GM12878 (cell line): Measurements from ENCODE around the gene STX10. TPM values are rescaled to one million over a fixed set of nuclear protein-coding genes. Genes with fewer than 3 reads are reported as not detected.
A peak's percentile ranks its signal among the peaks of the same experiment; 100 is the strongest.

Experiments used
- ASH2L ChIP-seq: fragments of 300-600, 200-600 bp; sonication (generic); IDR thresholded peaks from 2 replicates; pipeline ENCODE4 v1.6.1; 2017; ENCODE audit warnings: low read depth, mild to moderate bottlenecking, borderline replicate concordance
- CBX3 ChIP-seq: fragments of 200-600 bp; sonication (generic); IDR thresholded peaks from 2 replicates; pipeline ENCODE4 v1.6.1; 2016; ENCODE audit warnings: low read depth, borderline replicate concordance
- EED ChIP-seq: sonication (generic); IDR thresholded peaks from 2 replicates; pipeline ENCODE4 v1.6.1; 2016; ENCODE audit warnings: antibody characterized with exemption, low read depth
- EP300 ChIP-seq, 2 experiments: fragments of 150-350 bp in 1 of 2; IDR thresholded peaks; 2 replicates each; pipeline ENCODE4 v1.6.1; 2011 to 2012; ENCODE audit warnings: low read depth in 2 of 2, low read length in 2 of 2, borderline replicate concordance in 1 of 2, improper control_type of control experiment in 1 of 2, inconsistent platforms in 1 of 2; ENCODE audit not compliant: control insufficient read depth in 1 of 2
- IKZF1 ChIP-seq: fragments of 450-650 bp; conservative IDR thresholded peaks from 2 replicates; pipeline ENCODE4 v1.6.1; 2017; ENCODE audit warnings: antibody characterized with exemption, mild to moderate bottlenecking
- KDM1A ChIP-seq: fragments of 200-600 bp; sonication (generic); IDR thresholded peaks from 2 replicates; pipeline ENCODE4 v1.6.1; 2016; ENCODE audit warnings: borderline replicate concordance
- MTA2 ChIP-seq: fragments of 450-650 bp; IDR thresholded peaks from 2 replicates; pipeline ENCODE4 v1.6.1; 2016; ENCODE audit warnings: low read depth, mild to moderate bottlenecking, moderate library complexity
- PAX8 ChIP-seq: fragments of 450-650 bp; IDR thresholded peaks from 2 replicates; pipeline ENCODE4 v1.6.1; 2017; ENCODE audit warnings: mild to moderate bottlenecking, moderate library complexity
- ZSCAN29 ChIP-seq: fragments of 450-650 bp; IDR thresholded peaks from 2 replicates; pipeline ENCODE4 v1.6.1; 2017; ENCODE audit warnings: mild to moderate bottlenecking, moderate library complexity
- polyA plus RNA-seq, 11 experiments: library from polyadenylated mRNA; depleted of rRNA in 4 of 11; unstranded in 6 of 11; stranded (reverse) in 5 of 11; fragments of >200 nt; fragmentation: Nextera tagmentation in 4 of 11; fragmentation: Illumina TruSeq in 1 of 11; extraction: Ambion mirVana in 4 of 11; extraction: Trizol in 1 of 11; gene quantifications; 1 replicate in 1 of 11; 2 replicates in 10 of 11; pipeline versions ENCODE4 v1.2.1 to v1.2.3, GENCODE V29; 2011 to 2016; ENCODE audit warnings: inconsistent platforms in 2 of 11, missing spikeins in 2 of 11, low read depth in 1 of 11
- total RNA-seq, 4 experiments: library from RNA; depleted of rRNA in 3 of 4; stranded (reverse); fragments of >200 nt in 3 of 4; fragmentation: Illumina TruSeq in 1 of 4; extraction: Trizol in 1 of 4; gene quantifications; 2 replicates each; pipeline versions ENCODE4 v1.2.1 to v1.2.3, GENCODE V29; 2013 to 2021
- TF ChIP-seq, protein P1 (sequence below): IDR thresholded peaks from 2 replicates; pipeline ENCODE4 v1.6.1; 2012; ENCODE audit warnings: mild to moderate bottlenecking, low read depth, low read length
- TF ChIP-seq, protein P2 (sequence below): IDR thresholded peaks from 2 replicates; pipeline ENCODE4 v1.6.1; 2011; ENCODE audit warnings: low read depth, low read length, improper control_type of control experiment, borderline replicate concordance
- TF ChIP-seq, protein P3 (sequence below): IDR thresholded peaks from 2 replicates; pipeline ENCODE4 v1.6.1; 2011; ENCODE audit warnings: borderline replicate concordance, low read depth, mild to moderate bottlenecking, moderate library complexity, mixed read lengths, low read length; ENCODE audit not compliant: insufficient read depth; ENCODE audit errors: extremely low read length
- TF ChIP-seq, protein P4 (sequence below): fragments of 450-650 bp; formaldehyde crosslinking; IDR thresholded peaks from 2 replicates; pipeline ENCODE4 v1.4.0; 2022; ENCODE audit warnings: mild to moderate bottlenecking, moderate library complexity
- TF ChIP-seq, protein P5 (sequence below): fragments of 450-650 bp; IDR thresholded peaks from 2 replicates; pipeline ENCODE4 v1.6.1; 2018; ENCODE audit warnings: borderline replicate concordance, mild to moderate bottlenecking; ENCODE audit not compliant: partially characterized antibody
- TF ChIP-seq, protein P6 (sequence below): fragments of 450-650 bp; IDR thresholded peaks from 2 replicates; pipeline ENCODE4 v1.6.1; 2016; ENCODE audit warnings: mild to moderate bottlenecking

The STX10 gene
- total and polyA plus RNA-seq, 10 of the 15 experiments (the other 5 are each of a cell fraction or from before 2014, with no cell fraction given) = 0.56 to 76.1 (median 47.6) TPM

DNA sequence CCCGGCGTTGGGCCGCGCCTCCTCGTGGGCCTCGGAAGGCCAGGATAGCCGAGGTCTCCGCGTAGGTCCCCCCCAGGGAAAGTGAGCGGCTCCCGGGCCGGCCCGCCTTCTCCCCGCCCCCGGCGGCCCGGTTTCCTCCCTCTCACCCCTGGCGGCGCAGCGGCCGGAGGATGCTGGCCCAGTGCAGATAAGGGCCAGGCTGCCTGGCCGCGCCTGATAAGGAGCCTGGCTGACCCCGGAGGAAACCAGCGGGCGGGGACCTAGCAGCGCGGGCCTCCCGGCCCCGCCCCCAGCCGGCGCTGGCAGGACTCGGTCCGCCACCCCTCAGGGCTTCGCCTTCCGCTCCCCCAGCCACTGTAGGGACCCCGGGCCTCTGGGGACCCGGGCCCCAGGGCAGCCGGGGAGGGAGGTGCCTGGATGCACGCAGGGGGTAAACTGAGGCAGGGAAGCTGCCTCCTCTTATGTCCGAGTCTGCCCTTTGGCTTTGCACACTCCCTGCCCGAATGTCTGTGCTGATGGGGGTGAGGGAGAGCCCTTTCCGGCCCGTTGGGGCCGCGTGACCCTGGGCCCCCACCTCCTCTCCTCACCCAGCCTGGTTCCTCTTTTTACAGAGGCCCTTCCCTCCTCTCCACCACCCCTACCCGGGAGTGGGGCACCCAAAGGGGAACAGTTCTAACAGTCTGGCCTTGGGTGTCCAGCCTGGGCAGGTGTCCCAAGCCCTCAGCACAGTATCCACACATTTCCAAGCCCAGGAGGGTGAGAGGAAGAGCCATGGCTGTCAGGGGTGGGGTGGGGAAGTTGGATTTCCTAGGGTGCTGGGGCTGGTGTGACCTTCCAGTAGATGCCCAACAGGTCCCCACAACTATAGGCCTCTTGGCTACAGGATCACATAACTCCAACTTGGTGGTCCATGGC lies 47.3 kb downstream of the STX10 start, which contains the start of gene LYL1 (continued):
- TF ChIP-seq, protein P1, sequence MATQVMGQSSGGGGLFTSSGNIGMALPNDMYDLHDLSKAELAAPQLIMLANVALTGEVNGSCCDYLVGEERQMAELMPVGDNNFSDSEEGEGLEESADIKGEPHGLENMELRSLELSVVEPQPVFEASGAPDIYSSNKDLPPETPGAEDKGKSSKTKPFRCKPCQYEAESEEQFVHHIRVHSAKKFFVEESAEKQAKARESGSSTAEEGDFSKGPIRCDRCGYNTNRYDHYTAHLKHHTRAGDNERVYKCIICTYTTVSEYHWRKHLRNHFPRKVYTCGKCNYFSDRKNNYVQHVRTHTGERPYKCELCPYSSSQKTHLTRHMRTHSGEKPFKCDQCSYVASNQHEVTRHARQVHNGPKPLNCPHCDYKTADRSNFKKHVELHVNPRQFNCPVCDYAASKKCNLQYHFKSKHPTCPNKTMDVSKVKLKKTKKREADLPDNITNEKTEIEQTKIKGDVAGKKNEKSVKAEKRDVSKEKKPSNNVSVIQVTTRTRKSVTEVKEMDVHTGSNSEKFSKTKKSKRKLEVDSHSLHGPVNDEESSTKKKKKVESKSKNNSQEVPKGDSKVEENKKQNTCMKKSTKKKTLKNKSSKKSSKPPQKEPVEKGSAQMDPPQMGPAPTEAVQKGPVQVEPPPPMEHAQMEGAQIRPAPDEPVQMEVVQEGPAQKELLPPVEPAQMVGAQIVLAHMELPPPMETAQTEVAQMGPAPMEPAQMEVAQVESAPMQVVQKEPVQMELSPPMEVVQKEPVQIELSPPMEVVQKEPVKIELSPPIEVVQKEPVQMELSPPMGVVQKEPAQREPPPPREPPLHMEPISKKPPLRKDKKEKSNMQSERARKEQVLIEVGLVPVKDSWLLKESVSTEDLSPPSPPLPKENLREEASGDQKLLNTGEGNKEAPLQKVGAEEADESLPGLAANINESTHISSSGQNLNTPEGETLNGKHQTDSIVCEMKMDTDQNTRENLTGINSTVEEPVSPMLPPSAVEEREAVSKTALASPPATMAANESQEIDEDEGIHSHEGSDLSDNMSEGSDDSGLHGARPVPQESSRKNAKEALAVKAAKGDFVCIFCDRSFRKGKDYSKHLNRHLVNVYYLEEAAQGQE = no peak
- TF ChIP-seq EED (peak; percentile 73), KDM1A (no peak), CBX3 (no peak), ZSCAN29 (no peak), EP300 (IDR thresholded peaks at IDR 0.05; ENCODE audit: borderline replicate concordance in 1 of 2, control insufficient read depth in 1 of 2, low read depth in 2 of 2, low read length in 2 of 2) (peak in 1 of 2 experiments; percentile 44; a peak in 1 of 4 replicates), IKZF1 (peak; percentile 79), ASH2L (0 out of 2 replicates have a peak, but pooled peaks have one; percentile 37), MTA2 (peak; percentile 62), PAX8 (no peak)
- TF ChIP-seq, protein P2, sequence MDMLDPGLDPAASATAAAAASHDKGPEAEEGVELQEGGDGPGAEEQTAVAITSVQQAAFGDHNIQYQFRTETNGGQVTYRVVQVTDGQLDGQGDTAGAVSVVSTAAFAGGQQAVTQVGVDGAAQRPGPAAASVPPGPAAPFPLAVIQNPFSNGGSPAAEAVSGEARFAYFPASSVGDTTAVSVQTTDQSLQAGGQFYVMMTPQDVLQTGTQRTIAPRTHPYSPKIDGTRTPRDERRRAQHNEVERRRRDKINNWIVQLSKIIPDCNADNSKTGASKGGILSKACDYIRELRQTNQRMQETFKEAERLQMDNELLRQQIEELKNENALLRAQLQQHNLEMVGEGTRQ = peak; percentile 35; the same call in 1 of the 2 replicates
- TF ChIP-seq, protein P3, sequence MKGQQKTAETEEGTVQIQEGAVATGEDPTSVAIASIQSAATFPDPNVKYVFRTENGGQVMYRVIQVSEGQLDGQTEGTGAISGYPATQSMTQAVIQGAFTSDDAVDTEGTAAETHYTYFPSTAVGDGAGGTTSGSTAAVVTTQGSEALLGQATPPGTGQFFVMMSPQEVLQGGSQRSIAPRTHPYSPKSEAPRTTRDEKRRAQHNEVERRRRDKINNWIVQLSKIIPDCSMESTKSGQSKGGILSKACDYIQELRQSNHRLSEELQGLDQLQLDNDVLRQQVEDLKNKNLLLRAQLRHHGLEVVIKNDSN = peak; percentile 71
- TF ChIP-seq, protein P4, sequence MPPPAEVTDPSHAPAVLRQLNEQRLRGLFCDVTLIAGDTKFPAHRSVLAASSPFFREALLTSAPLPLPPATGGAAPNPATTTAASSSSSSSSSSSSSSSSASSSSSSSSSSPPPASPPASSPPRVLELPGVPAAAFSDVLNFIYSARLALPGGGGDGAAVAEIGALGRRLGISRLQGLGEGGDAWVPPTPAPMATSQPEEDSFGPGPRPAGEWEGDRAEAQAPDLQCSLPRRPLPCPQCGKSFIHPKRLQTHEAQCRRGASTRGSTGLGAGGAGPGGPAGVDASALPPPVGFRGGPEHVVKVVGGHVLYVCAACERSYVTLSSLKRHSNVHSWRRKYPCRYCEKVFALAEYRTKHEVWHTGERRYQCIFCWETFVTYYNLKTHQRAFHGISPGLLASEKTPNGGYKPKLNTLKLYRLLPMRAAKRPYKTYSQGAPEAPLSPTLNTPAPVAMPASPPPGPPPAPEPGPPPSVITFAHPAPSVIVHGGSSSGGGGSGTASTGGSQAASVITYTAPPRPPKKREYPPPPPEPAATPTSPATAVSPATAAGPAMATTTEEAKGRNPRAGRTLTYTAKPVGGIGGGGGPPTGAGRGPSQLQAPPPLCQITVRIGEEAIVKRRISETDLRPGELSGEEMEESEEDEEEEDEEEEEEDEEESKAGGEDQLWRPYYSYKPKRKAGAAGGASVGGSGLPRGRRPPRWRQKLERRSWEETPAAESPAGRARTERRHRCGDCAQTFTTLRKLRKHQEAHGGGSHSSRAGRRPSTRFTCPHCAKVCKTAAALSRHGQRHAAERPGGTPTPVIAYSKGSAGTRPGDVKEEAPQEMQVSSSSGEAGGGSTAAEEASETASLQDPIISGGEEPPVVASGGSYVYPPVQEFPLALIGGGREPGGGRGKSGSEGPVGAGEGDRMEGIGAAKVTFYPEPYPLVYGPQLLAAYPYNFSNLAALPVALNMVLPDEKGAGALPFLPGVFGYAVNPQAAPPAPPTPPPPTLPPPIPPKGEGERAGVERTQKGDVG = no peak
- TF ChIP-seq, protein P5, sequence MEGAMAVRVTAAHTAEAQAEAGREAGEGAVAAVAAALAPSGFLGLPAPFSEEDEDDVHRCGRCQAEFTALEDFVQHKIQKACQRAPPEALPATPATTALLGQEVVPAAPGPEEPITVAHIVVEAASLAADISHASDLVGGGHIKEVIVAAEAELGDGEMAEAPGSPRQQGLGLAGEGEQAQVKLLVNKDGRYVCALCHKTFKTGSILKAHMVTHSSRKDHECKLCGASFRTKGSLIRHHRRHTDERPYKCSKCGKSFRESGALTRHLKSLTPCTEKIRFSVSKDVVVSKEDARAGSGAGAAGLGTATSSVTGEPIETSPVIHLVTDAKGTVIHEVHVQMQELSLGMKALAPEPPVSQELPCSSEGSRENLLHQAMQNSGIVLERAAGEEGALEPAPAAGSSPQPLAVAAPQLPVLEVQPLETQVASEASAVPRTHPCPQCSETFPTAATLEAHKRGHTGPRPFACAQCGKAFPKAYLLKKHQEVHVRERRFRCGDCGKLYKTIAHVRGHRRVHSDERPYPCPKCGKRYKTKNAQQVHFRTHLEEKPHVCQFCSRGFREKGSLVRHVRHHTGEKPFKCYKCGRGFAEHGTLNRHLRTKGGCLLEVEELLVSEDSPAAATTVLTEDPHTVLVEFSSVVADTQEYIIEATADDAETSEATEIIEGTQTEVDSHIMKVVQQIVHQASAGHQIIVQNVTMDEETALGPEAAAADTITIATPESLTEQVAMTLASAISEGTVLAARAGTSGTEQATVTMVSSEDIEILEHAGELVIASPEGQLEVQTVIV = no peak
- TF ChIP-seq, protein P6, sequence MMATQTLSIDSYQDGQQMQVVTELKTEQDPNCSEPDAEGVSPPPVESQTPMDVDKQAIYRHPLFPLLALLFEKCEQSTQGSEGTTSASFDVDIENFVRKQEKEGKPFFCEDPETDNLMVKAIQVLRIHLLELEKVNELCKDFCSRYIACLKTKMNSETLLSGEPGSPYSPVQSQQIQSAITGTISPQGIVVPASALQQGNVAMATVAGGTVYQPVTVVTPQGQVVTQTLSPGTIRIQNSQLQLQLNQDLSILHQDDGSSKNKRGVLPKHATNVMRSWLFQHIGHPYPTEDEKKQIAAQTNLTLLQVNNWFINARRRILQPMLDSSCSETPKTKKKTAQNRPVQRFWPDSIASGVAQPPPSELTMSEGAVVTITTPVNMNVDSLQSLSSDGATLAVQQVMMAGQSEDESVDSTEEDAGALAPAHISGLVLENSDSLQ = no peak
